Omental fat pad (tissue), 4 donors: ENCODE results near the gene TRPM3. TPM values are rescaled to one million over a fixed set of nuclear protein-coding genes. Genes with fewer than 3 reads are reported as not detected.

Experiments
- ATAC-seq: fragments of 150-250 bp; one replicate; pipeline ENCODE4 v1.9.1; 2016; ENCODE audit warnings: mild to moderate bottlenecking, moderate library complexity; ENCODE audit not compliant: low FRiP score
- DNase-seq: peaks from one replicate; pipeline ENCODE4 v3.0.0-alpha.2; 2019; ENCODE audit warnings: low spot score
- CTCF ChIP-seq, 3 donors: fragments of 450-650 bp; IDR thresholded peaks; one replicate each; pipeline ENCODE4 v1.5.1; 2016 to 2017; ENCODE audit warnings: antibody characterized with exemption in 3 of 3, mild to moderate bottlenecking in 3 of 3, moderate library complexity in 2 of 3
- total RNA-seq, 4 donors: library from RNA; depleted of rRNA; stranded (reverse); fragments of >200 nt; gene quantifications; one replicate each; pipeline ENCODE4 v1.1.0, GENCODE V29; 2016

The TRPM3 gene
- total RNA-seq, 4 donors from 2014 or later: 0.60 to 9.3 (median 1.5) TPM

GRCh38 chr9:70817311-70817710, 304.1 kb downstream of the TRPM3 start:
- no peak for ATAC-seq
- TF ChIP-seq CTCF (IDR thresholded peaks at IDR 0.05): no peak
- no peak for DNase-seq

- TF ChIP-seq CTCF (IDR thresholded peaks at IDR 0.05): no peak
- no peak for ATAC-seq
- no peak for DNase-seq
Observed at GRCh38 chr9:70816891-70817290, 304.5 kb downstream of the TRPM3 start.

- DNase-seq (no peak), ATAC-seq (no peak)
- TF ChIP-seq CTCF (IDR thresholded peaks at IDR 0.05): no peak
Observed at GRCh38 chr9:70816316-70816715, 305.1 kb downstream of the TRPM3 start.

- ATAC-seq (no peak), DNase-seq (no peak)
- no peak for TF ChIP-seq CTCF (IDR thresholded peaks at IDR 0.05)
Observed at GRCh38 chr9:70814597-70814996, 306.8 kb downstream of the TRPM3 start.

GRCh38 chr9:70813141-70813540, 308.3 kb downstream of the TRPM3 start:
- no peak for DNase-seq
- no peak for ATAC-seq
- no peak for TF ChIP-seq CTCF (IDR thresholded peaks at IDR 0.05)

GRCh38 chr9:70811638-70812037, 309.8 kb downstream of the TRPM3 start:
- no peak for TF ChIP-seq CTCF (IDR thresholded peaks at IDR 0.05)
- DNase-seq (no peak), ATAC-seq (no peak)

- TF ChIP-seq CTCF (IDR thresholded peaks at IDR 0.05): no peak
- DNase-seq: no peak
- ATAC-seq: no peak
Observed at GRCh38 chr9:70806875-70807274, 314.5 kb downstream of the TRPM3 start.
